MCF 10A (cell line): ENCODE measurements around the gene RAF1. TPM values are rescaled to one million over a fixed set of nuclear protein-coding genes. Genes with fewer than 3 reads are reported as not detected.

Experiments
- BruUV-seq: library from RNA; stranded (reverse); fragments of 400-500 nt; replicated peaks from 2 replicates; lab custom pipeline; 2021; lab: Mats Ljungman, UMichigan
- CTCF ChIA-PET: fragments of 300-600 bp; sonication (Branson Sonifier 250); formaldehyde crosslinking; extraction: SDS; loops from one replicate; lab custom pipeline; 2021; ENCODE audit warnings: antibody characterized with exemption, inconsistent platforms; lab: Yijun Ruan, JAX
- POLR2A ChIA-PET: fragments of 300-600, 350-650 bp; sonication (Branson Sonifier 250); formaldehyde crosslinking; extraction: SDS; loops from one replicate; lab custom pipeline; 2020; ENCODE audit warnings: antibody characterized with exemption, inconsistent platforms; lab: Yijun Ruan, JAX
- DNase-seq: peaks from one replicate; pipeline ENCODE4 v3.0.0-alpha.2; 2018; ENCODE audit not compliant: unreplicated experiment
- H3K27ac Mint-ChIP-seq: one replicate; pipeline ENCODE4 v1.8.0; 2022; ENCODE audit warnings: mild to moderate bottlenecking, low read depth, mixed read lengths; ENCODE audit not compliant: unreplicated experiment
- H3K27me3 Mint-ChIP-seq: one replicate; pipeline ENCODE4 v1.8.0; 2022; ENCODE audit warnings: mixed read lengths; ENCODE audit not compliant: insufficient read depth, unreplicated experiment
- H3K36me3 Mint-ChIP-seq: one replicate; pipeline ENCODE4 v1.8.0; 2022; ENCODE audit warnings: mild to moderate bottlenecking, moderate library complexity, mixed read lengths; ENCODE audit not compliant: insufficient read depth, unreplicated experiment
- H3K4me1 Mint-ChIP-seq: one replicate; pipeline ENCODE4 v1.8.0; 2022; ENCODE audit warnings: mixed read lengths; ENCODE audit not compliant: insufficient read depth, unreplicated experiment
- H3K4me3 Mint-ChIP-seq: one replicate; pipeline ENCODE4 v1.8.0; 2022; ENCODE audit warnings: mild to moderate bottlenecking, moderate library complexity, mixed read lengths; ENCODE audit not compliant: unreplicated experiment
- H3K9me3 Mint-ChIP-seq: one replicate; pipeline ENCODE4 v1.8.0; 2022; ENCODE audit warnings: mixed read lengths; ENCODE audit not compliant: unreplicated experiment
- intact Hi-C: fragments of 100-400 bp; cut with micrococcal nuclease; formaldehyde crosslinking; loops from 2 replicates; pipeline ENCODE4 v1.14.1; 2022
- total RNA-seq: library from RNA; stranded (reverse); gene quantifications from 2 replicates; pipeline ENCODE4 v1.2.3, GENCODE V29; 2022
- TF ChIP-seq, protein P1 (sequence below): fragments of 200-600 bp; IDR thresholded peaks from one replicate; pipeline ENCODE4 v1.8.0; 2022; ENCODE audit warnings: antibody characterized with exemption, mild to moderate bottlenecking; ENCODE audit not compliant: unreplicated experiment

The RAF1 gene
- total RNA-seq, 1 experiment from 2014 or later: 76.8 TPM

DNA sequence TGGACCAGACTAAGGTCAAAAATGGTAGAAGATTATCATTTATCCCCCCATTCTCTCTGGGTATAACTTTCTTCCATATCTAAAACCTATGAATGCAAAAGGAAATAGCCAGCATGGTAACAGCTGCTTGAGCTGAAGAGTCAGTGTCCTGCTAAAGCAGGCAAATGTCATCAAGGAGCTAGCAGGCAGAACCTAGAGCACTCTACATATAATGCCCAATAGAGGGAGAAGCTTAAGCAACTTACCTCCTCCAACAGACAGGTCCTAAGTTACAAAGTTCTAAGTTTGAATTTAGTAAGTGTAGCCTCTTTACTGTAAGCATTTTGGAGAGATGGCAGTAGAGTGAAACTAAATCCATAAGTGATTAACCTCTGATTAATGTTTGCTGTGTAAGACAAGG lies 7.7 kb downstream of the RAF1 start:
- intact Hi-C loops: no loop called here
- Mint-ChIP-seq H3K9me3 (no peaks in the 10 kb centered on the region), H3K4me1 (peaks cover 19% of the 10 kb centered on the region), H3K36me3 (peaks cover 7% of the 10 kb centered on the region), H3K4me3 (no peak overlapping the region), H3K27me3 (no peaks in the 10 kb centered on the region), H3K27ac (no peak overlapping the region)
- CTCF ChIA-PET: interaction anchor here (0.6 to 0.7 kb wide), 2 partner anchors 136 to 1579 kb away, joined by 3 read pairs; no protein-coding TSS in a partner anchor
- POLR2A ChIA-PET: no interaction called here
- no peak for DNase-seq
- no TSS peak for BruUV-seq
- TF ChIP-seq, protein P1, sequence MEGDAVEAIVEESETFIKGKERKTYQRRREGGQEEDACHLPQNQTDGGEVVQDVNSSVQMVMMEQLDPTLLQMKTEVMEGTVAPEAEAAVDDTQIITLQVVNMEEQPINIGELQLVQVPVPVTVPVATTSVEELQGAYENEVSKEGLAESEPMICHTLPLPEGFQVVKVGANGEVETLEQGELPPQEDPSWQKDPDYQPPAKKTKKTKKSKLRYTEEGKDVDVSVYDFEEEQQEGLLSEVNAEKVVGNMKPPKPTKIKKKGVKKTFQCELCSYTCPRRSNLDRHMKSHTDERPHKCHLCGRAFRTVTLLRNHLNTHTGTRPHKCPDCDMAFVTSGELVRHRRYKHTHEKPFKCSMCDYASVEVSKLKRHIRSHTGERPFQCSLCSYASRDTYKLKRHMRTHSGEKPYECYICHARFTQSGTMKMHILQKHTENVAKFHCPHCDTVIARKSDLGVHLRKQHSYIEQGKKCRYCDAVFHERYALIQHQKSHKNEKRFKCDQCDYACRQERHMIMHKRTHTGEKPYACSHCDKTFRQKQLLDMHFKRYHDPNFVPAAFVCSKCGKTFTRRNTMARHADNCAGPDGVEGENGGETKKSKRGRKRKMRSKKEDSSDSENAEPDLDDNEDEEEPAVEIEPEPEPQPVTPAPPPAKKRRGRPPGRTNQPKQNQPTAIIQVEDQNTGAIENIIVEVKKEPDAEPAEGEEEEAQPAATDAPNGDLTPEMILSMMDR: no peak

DNA sequence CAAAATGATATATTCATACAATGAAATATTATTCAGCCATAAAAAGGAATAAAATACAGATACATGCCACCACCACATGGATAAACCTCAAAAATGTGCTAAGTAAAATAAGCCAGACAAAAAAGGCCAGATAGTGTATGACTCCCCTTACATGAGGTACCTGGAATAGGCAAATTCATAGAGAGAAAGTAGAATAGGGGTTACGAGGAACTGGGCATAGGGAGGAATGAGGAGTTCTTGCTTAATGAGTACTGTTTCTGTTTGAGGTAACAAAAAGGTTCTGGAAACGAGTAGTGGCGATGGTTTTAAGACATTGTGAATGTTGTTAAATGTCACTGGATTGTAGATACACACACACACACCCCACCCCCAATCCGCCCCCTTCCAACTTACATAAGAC lies 8.2 kb downstream of the RAF1 start:
- POLR2A ChIA-PET: no interaction called here
- CTCF ChIA-PET: interaction anchor here (0.7 kb wide), 1 partner anchor 1580 kb away, joined by 3 read pairs; no protein-coding TSS in a partner anchor
- Mint-ChIP-seq H3K4me1 (peaks cover 19% of the 10 kb centered on the region), H3K27ac (no peak overlapping the region), H3K9me3 (no peaks in the 10 kb centered on the region), H3K36me3 (peaks cover 8% of the 10 kb centered on the region), H3K27me3 (no peaks in the 10 kb centered on the region), H3K4me3 (no peak overlapping the region)
- TF ChIP-seq, protein P1: no peak
- DNase-seq: no peak
- intact Hi-C loops: no loop called here
- no TSS peak for BruUV-seq

DNA sequence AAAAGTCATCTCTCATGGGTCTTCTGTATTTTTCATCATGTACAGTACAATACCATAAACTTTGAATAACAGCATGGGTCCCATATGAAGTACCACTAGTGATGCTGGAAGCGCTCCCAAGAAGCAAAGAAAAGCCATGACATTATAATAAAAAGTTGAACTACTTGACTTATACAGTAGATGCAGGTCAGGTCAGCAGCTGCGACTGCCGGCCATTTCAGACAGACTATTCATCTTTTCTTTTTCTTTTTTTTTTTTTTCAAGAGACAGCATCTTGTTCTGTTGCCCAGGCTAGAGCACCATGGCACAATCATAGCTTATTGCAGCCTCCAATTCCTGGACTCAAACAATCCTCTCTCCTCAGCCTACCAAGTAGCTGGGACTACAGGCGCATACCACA lies 10.2 kb downstream of the RAF1 start:
- no peak overlapping the region for H3K4me3 Mint-ChIP-seq
- CTCF ChIA-PET: interaction anchor here (0.7 kb wide), 1 partner anchor 14 kb away, joined by 4 read pairs; no protein-coding TSS in a partner anchor
- DNase-seq: no peak
- BruUV-seq: no TSS peak
- peaks cover 8% of the 10 kb centered on the region for H3K36me3 Mint-ChIP-seq
- H3K27ac Mint-ChIP-seq: no peak overlapping the region
- POLR2A ChIA-PET: interaction anchor here (0.6 to 2.2 kb wide), 2 partner anchors 9 to 41 kb away, joined by 3 to 14 read pairs; no protein-coding TSS in a partner anchor
- H3K27me3 Mint-ChIP-seq: no peaks in the 10 kb centered on the region
- no peaks in the 10 kb centered on the region for H3K9me3 Mint-ChIP-seq
- peaks cover 3% of the 10 kb centered on the region for H3K4me1 Mint-ChIP-seq
- TF ChIP-seq, protein P1: no peak
- intact Hi-C loops: no loop called here

DNA sequence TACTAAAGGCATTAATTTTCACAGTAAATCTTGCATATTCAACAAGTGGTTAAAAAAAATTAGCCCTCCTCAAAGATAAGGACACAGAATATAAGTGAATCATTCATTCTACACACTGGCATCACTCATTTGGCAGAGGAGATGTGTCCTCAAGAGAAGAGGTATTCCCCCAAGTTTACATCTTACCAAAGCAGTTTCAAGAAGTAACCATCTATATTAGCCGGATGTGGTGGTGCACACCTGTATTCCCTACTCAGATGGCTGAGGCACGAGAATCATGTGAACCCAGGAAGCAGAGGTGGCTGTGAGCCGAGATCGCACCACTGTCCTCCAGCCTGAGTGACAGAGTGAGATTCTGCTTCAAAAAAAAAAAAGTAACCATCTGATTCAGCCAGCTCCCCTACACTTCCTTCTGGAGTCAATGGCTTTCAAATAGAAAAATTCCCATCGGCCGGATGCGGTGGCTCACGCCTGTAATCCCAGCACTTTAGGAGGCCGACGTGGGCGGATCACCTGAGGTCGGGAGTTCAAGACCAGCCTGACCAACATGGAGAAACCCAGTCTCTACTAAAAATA lies 15.4 kb downstream of the RAF1 start:
- POLR2A ChIA-PET: interaction anchor here (0.7 to 2.2 kb wide), 8 partner anchors 11 to 193 kb away, joined by 3 to 19 read pairs (median 4); partner anchors contain the start of genes RAF1 and RPL32
- peak overlapping the region; percentile 90 for H3K27ac Mint-ChIP-seq
- peaks cover 11% of the 10 kb centered on the region for H3K4me1 Mint-ChIP-seq
- peak overlapping the region; percentile 30 for H3K4me3 Mint-ChIP-seq
- H3K9me3 Mint-ChIP-seq: no peaks in the 10 kb centered on the region
- CTCF ChIA-PET: interaction anchor here (1.1 to 1.9 kb wide), 2 partner anchors 35 to 61 kb away, joined by 4 read pairs; no protein-coding TSS in a partner anchor
- BruUV-seq: no TSS peak
- peaks cover 8% of the 10 kb centered on the region for H3K36me3 Mint-ChIP-seq
- DNase-seq: no peak
- TF ChIP-seq, protein P1: no peak
- intact Hi-C loops: no loop called here
- H3K27me3 Mint-ChIP-seq: no peaks in the 10 kb centered on the region
